ENCODE data around the gene PRPH.

The PRPH gene

GRCh38 chr12:49339464-49339861 is 44.5 kb downstream of the PRPH start:
- Histone ChIP-seq H3K4me3 (ENCODE audit: low read length) (no peak overlapping the region), H3K27me3 (ENCODE audit: control insufficient read depth, insufficient read depth, low read length) (peaks cover 100% of the 10 kb centered on the region), H3K9me3 (ENCODE audit: control insufficient read depth, low read depth, low read length) (no peaks in the 10 kb centered on the region), H3K9ac (ENCODE audit: low read length) (no peak overlapping the region), H3K36me3 (ENCODE audit: control insufficient read depth, low read depth, low read length) (no peaks in the 10 kb centered on the region), H3K27ac (ENCODE audit: low read length) (no peak overlapping the region), H3K4me1 (ENCODE audit: control insufficient read depth, low read depth, low read length) (peaks cover 38% of the 10 kb centered on the region)

DNA sequence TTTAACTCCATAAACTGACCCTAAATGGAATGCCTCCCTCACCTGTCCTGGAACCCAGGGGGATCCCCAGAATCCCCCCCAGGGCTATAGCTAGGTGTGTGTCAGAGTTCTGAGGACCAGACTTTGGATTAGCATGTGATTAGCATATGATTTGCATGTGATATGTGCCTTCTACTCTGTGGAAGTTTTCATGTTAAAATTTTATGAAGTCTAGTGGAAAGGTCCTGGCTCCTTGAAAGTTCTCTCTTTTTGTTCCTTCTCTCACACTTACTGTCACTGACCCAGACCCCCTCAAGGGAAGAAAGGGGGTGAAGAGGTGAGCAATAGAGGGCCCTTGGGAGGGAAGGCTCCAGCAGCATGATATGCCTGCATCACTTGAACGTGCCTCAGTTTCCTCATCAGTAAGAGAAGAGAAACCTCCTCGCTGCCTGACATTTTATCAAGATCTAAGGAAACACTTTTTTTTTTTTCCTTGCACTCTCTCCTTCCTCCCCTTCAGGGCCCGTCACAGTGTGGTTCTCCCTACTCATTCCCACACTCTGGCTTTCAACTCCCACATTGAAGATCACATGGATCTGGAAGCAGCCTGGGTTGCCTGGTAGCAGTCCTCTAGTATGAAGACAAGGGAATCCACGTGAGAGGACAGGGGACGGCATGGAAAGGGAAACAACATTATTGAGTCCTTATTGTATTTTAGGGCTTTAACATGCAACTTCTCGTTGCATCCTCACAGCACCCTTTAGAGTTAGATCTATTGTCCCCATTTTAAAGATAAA is 45.3 kb downstream of the PRPH start:
- Histone ChIP-seq H3K4me1 (ENCODE audit: control insufficient read depth, low read depth, low read length) (peaks cover 38% of the 10 kb centered on the region), H3K27me3 (ENCODE audit: control insufficient read depth, insufficient read depth, low read length) (peaks cover 100% of the 10 kb centered on the region), H3K36me3 (ENCODE audit: control insufficient read depth, low read depth, low read length) (no peaks in the 10 kb centered on the region), H3K9me3 (ENCODE audit: control insufficient read depth, low read depth, low read length) (no peaks in the 10 kb centered on the region), H3K4me3 (ENCODE audit: low read length) (no peak overlapping the region), H3K9ac (ENCODE audit: low read length) (no peak overlapping the region), H3K27ac (ENCODE audit: low read length) (no peak overlapping the region)

- H3K4me3 ChIP-seq (ENCODE audit: low read length) = peak overlapping the region; percentile 61
- peaks cover 100% of the 10 kb centered on the region for H3K27me3 ChIP-seq (ENCODE audit: control insufficient read depth, insufficient read depth, low read length)
- no peak overlapping the region for H3K9ac ChIP-seq (ENCODE audit: low read length)
- H3K27ac ChIP-seq (ENCODE audit: low read length) = no peak overlapping the region
- H3K4me1 ChIP-seq (ENCODE audit: control insufficient read depth, low read depth, low read length) = peaks cover 43% of the 10 kb centered on the region
- H3K9me3 ChIP-seq (ENCODE audit: control insufficient read depth, low read depth, low read length) = no peaks in the 10 kb centered on the region
- H3K36me3 ChIP-seq (ENCODE audit: control insufficient read depth, low read depth, low read length) = no peaks in the 10 kb centered on the region
Measured at GRCh38 chr12:49340971-49341776, 46.2 kb downstream of the PRPH start.

DNA sequence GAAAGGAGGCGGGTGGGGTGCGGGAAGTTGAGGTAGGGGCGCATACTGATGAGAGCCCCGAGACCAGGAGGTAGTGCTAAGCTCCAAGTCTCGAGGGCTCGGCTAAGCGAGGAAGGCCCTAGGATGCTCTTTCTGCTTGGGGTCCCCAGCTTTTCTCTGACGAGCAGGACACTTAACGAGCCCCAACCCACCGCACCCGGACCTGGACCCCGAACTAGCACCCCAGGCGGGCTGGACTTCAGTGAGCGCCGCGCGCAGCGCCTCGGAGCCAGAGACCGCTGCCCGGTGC is 46.8 kb downstream of the PRPH start:
- H3K4me3 ChIP-seq (ENCODE audit: low read length) = peak overlapping the region; percentile 61
- H3K9me3 ChIP-seq (ENCODE audit: control insufficient read depth, low read depth, low read length) = no peaks in the 10 kb centered on the region
- peaks cover 43% of the 10 kb centered on the region for H3K4me1 ChIP-seq (ENCODE audit: control insufficient read depth, low read depth, low read length)
- H3K36me3 ChIP-seq (ENCODE audit: control insufficient read depth, low read depth, low read length) = no peaks in the 10 kb centered on the region
- no peak overlapping the region for H3K27ac ChIP-seq (ENCODE audit: low read length)
- H3K9ac ChIP-seq (ENCODE audit: low read length) = no peak overlapping the region
- H3K27me3 ChIP-seq (ENCODE audit: control insufficient read depth, insufficient read depth, low read length) = peaks cover 100% of the 10 kb centered on the region

GRCh38 chr12:49342066-49342913 is 47.3 kb downstream of the PRPH start:
- peaks cover 43% of the 10 kb centered on the region for H3K4me1 ChIP-seq (ENCODE audit: control insufficient read depth, low read depth, low read length)
- peaks cover 100% of the 10 kb centered on the region for H3K27me3 ChIP-seq (ENCODE audit: control insufficient read depth, insufficient read depth, low read length)
- H3K9ac ChIP-seq (ENCODE audit: low read length) = no peak overlapping the region
- no peaks in the 10 kb centered on the region for H3K9me3 ChIP-seq (ENCODE audit: control insufficient read depth, low read depth, low read length)
- no peaks in the 10 kb centered on the region for H3K36me3 ChIP-seq (ENCODE audit: control insufficient read depth, low read depth, low read length)
- H3K27ac ChIP-seq (ENCODE audit: low read length) = no peak overlapping the region
- peak overlapping the region; percentile 61 for H3K4me3 ChIP-seq (ENCODE audit: low read length)

GRCh38 chr12:49342914-49343731 is 48.2 kb downstream of the PRPH start:
- peaks cover 100% of the 10 kb centered on the region for H3K27me3 ChIP-seq (ENCODE audit: control insufficient read depth, insufficient read depth, low read length)

DNA sequence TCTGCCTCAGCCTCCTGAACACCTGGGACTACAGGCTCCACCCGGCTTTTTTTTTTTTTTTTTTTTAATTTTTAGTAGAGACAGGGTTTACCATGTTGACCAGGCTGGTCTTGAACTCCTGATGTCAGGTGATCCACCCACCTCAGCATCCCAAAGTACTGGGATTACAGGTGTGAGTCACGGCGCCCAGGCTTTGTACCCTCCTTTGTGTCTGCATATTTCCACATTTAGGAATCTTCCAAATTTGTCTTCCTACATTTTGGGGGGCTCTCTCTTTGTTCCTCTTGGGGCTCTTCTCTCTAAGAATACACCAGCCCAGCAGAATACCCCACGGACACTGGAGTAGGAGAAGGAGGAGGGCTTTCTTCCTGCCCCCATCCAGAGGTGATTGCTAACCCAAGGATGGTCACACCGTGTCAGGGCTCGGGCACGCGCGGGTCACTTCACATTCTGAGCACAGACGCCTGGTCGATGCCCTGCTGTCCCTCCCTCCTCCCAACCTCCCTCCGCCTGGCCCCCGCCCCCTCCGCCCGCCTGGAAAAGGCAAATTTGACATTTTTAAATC is 49.6 kb downstream of the PRPH start:
- H3K27ac ChIP-seq (ENCODE audit: low read length) = no peak overlapping the region
- peaks cover 100% of the 10 kb centered on the region for H3K27me3 ChIP-seq (ENCODE audit: control insufficient read depth, insufficient read depth, low read length)
- H3K9ac ChIP-seq (ENCODE audit: low read length) = no peak overlapping the region
- H3K9me3 ChIP-seq (ENCODE audit: control insufficient read depth, low read depth, low read length) = no peaks in the 10 kb centered on the region
- no peaks in the 10 kb centered on the region for H3K36me3 ChIP-seq (ENCODE audit: control insufficient read depth, low read depth, low read length)
- H3K4me3 ChIP-seq (ENCODE audit: low read length) = peak overlapping the region; percentile 24
- peaks cover 25% of the 10 kb centered on the region for H3K4me1 ChIP-seq (ENCODE audit: control insufficient read depth, low read depth, low read length)

More at GRCh38 chr12:49342914-49343731, 48.2 kb downstream of the PRPH start:
- H3K9ac ChIP-seq (ENCODE audit: low read length) = no peak overlapping the region
- H3K36me3 ChIP-seq (ENCODE audit: control insufficient read depth, low read depth, low read length) = no peaks in the 10 kb centered on the region
- H3K4me3 ChIP-seq (ENCODE audit: low read length) = peak overlapping the region; percentile 61
- no peaks in the 10 kb centered on the region for H3K9me3 ChIP-seq (ENCODE audit: control insufficient read depth, low read depth, low read length)
- no peak overlapping the region for H3K27ac ChIP-seq (ENCODE audit: low read length)
- peaks cover 37% of the 10 kb centered on the region for H3K4me1 ChIP-seq (ENCODE audit: control insufficient read depth, low read depth, low read length)

DNA sequence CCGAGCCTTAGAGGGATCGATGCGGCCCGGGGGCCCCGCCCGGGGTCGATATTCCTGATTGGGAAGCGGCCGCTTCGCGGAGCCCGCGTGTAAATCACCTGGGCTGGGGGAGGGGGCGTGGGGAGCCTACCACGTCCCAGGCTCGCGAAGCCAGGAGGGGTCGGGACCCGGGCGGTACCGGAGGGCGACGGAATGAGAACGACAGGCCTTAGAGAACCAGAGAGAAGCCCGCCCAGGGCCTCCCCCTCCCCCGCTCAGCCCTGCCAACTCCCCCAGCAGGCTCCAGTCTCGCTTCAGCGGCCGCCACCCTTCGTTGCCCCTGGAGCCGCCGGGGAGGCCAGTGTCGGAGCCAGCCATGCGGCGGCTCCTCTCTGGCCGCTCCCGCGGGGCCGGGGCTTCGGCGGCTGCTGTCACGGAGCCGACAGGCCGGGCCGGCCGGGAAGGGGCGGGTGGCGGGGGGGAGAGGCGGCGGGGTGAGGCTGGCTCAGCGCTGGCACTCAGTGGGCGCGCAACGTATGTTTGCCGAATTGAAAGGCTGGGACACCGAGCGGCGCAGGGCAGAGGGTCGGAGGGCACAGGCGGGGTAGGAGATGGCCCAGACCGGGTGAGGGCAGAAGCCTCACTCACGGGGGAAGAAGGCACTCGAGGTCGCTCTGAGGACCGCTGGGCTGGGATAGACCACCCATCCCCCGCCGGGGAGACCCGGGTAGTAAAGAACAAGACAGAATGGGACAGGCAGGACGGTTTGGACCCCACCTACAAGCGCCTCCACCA is 50.3 kb downstream of the PRPH start:
- H3K36me3 ChIP-seq (ENCODE audit: control insufficient read depth, low read depth, low read length) = no peaks in the 10 kb centered on the region
- H3K4me3 ChIP-seq (ENCODE audit: low read length) = peak overlapping the region; percentile 57
- no peak overlapping the region for H3K9ac ChIP-seq (ENCODE audit: low read length)
- peaks cover 22% of the 10 kb centered on the region for H3K4me1 ChIP-seq (ENCODE audit: control insufficient read depth, low read depth, low read length)
- no peaks in the 10 kb centered on the region for H3K9me3 ChIP-seq (ENCODE audit: control insufficient read depth, low read depth, low read length)
- no peak overlapping the region for H3K27ac ChIP-seq (ENCODE audit: low read length)
- H3K27me3 ChIP-seq (ENCODE audit: control insufficient read depth, insufficient read depth, low read length) = peaks cover 99% of the 10 kb centered on the region

- Histone ChIP-seq H3K36me3 (ENCODE audit: control insufficient read depth, low read depth, low read length) (no peaks in the 10 kb centered on the region), H3K27me3 (ENCODE audit: control insufficient read depth, insufficient read depth, low read length) (peaks cover 91% of the 10 kb centered on the region), H3K4me3 (ENCODE audit: low read length) (peak overlapping the region; percentile 57), H3K9ac (ENCODE audit: low read length) (no peak overlapping the region), H3K4me1 (ENCODE audit: control insufficient read depth, low read depth, low read length) (peaks cover 17% of the 10 kb centered on the region), H3K27ac (ENCODE audit: low read length) (no peak overlapping the region), H3K9me3 (ENCODE audit: control insufficient read depth, low read depth, low read length) (no peaks in the 10 kb centered on the region)
Measured at GRCh38 chr12:49345825-49346658, 51.1 kb downstream of the PRPH start.
